GM12878 (cell line): ENCODE results near the gene TEX22. TPM values are rescaled to one million over a fixed set of nuclear protein-coding genes. Genes with fewer than 3 reads are reported as not detected.

ENCODE experiments used
- ATAC-seq: fragments of 200-7000 bp; cut with Tn5 transposase; 3 replicates; pipeline ENCODE4 v1.9.1; 2020; ENCODE audit warnings: mild to moderate bottlenecking, moderate library complexity
- BruUV-seq: library from RNA; stranded (reverse); fragments of 400-500 nt; replicated peaks from 2 replicates; lab custom pipeline; 2021; lab: Mats Ljungman, UMichigan
- CTCF ChIA-PET: fragments of 300-600 bp; sonication (Branson Sonifier 250); formaldehyde crosslinking; extraction: SDS; loops from one replicate; lab custom pipeline; 2021; ENCODE audit warnings: inconsistent platforms; lab: Yijun Ruan, JAX
- POLR2A ChIA-PET: fragments of 350-600 bp; formaldehyde crosslinking; extraction: SDS; loops from one replicate; lab custom pipeline; 2021; ENCODE audit warnings: inconsistent platforms; lab: Charles Lee
- RAD21 ChIA-PET: fragments of 300-600 bp; sonication (Branson Sonifier 250); formaldehyde crosslinking; loops from one replicate; lab custom pipeline; 2023; ENCODE audit warnings: antibody characterized with exemption; ENCODE audit not compliant: unreplicated experiment; lab: Charles Lee
- SMC1A ChIA-PET: fragments of 300-600 bp; sonication (Branson Sonifier 250); formaldehyde crosslinking; loops from one replicate; lab custom pipeline; 2023; ENCODE audit not compliant: unreplicated experiment, uncharacterized antibody; lab: Charles Lee
- DNase-seq: peaks from one replicate; pipeline ENCODE4 v3.0.0-alpha.2; 2011; ENCODE audit warnings: low read depth, low spot score
- FAIRE-seq: peaks from 3 replicates; lab custom pipeline; 2011; peaks lifted over from hg19 to GRCh38; lab: Jason Lieb, UNC
- H2AFZ ChIP-seq: 2 replicates; pipeline ENCODE4 v1.6.0; 2011; ENCODE audit warnings: low read depth, low read length, control low read depth; ENCODE audit not compliant: control insufficient read depth
- H3K27ac ChIP-seq: 2 replicates; pipeline ENCODE4 v1.5.1; 2011; ENCODE audit warnings: control low read depth; ENCODE audit not compliant: control insufficient read depth, insufficient read depth
- H3K27me3 ChIP-seq, 2 experiments: replicated peaks in 1 of 2; 2 replicates each; pipeline versions ENCODE4 v1.6.0 to v1.6.1; 2011; ENCODE audit warnings: low read length in 1 of 2; ENCODE audit not compliant: control insufficient read depth in 2 of 2, insufficient read depth in 2 of 2
- H3K36me3 ChIP-seq, 2 experiments: 2 replicates each; pipeline ENCODE4 v1.5.1; 2011; ENCODE audit warnings: low read length in 1 of 2; ENCODE audit not compliant: control insufficient read depth in 2 of 2, insufficient read depth in 2 of 2
- H3K4me1 ChIP-seq: 2 replicates; pipeline ENCODE4 v1.6.1; 2011; ENCODE audit warnings: mild to moderate bottlenecking, low read length, moderate library complexity, mixed read lengths; ENCODE audit not compliant: control insufficient read depth, insufficient read depth
- H3K4me2 ChIP-seq: 2 replicates; pipeline ENCODE4 v1.6.0; 2011; ENCODE audit warnings: control low read depth; ENCODE audit not compliant: control insufficient read depth, insufficient read depth
- H3K4me3 ChIP-seq: fragments of 200-600 bp; sonication (generic); 2 replicates; pipeline ENCODE4 v1.5.1; 2016
- H3K79me2 ChIP-seq: 2 replicates; pipeline ENCODE4 v1.6.0; 2011; ENCODE audit warnings: low read length; ENCODE audit not compliant: control insufficient read depth, insufficient read depth
- H3K9ac ChIP-seq: 2 replicates; pipeline ENCODE4 v1.8.0; 2011; ENCODE audit warnings: low read length, control low read depth, mixed read lengths; ENCODE audit not compliant: control insufficient read depth, insufficient read depth
- H3K9me3 ChIP-seq: replicated peaks from 3 replicates; pipeline ENCODE4 v1.5.1; 2011; ENCODE audit warnings: mild to moderate bottlenecking, low read length; ENCODE audit not compliant: control insufficient read depth, insufficient read depth
- H4K20me1 ChIP-seq: 2 replicates; pipeline ENCODE4 v1.6.0; 2011; ENCODE audit not compliant: control insufficient read depth, insufficient read depth
- CHD4 ChIP-seq: fragments of 200-600 bp; sonication (generic); IDR thresholded peaks from 2 replicates; pipeline ENCODE4 v1.6.1; 2016; ENCODE audit warnings: mild to moderate bottlenecking
- DPF2 ChIP-seq: fragments of 450-650 bp; IDR thresholded peaks from 2 replicates; pipeline ENCODE4 v1.6.1; 2017; ENCODE audit warnings: mild to moderate bottlenecking
- EGR1 ChIP-seq, 2 experiments: IDR thresholded peaks; 1 replicate in 1 of 2; 2 replicates in 1 of 2; pipeline ENCODE4 v1.6.1; 2011 to 2012; ENCODE audit warnings: low read depth in 2 of 2, low read length in 2 of 2, borderline replicate concordance in 1 of 2, mild to moderate bottlenecking in 1 of 2, moderate library complexity in 1 of 2
- ELK1 ChIP-seq: IDR thresholded peaks from 2 replicates; pipeline ENCODE4 v1.6.1; 2012; ENCODE audit warnings: low read depth, low read length, improper control_type of control experiment
- HDAC2 ChIP-seq: fragments of 200-600 bp; sonication (generic); IDR thresholded peaks from 2 replicates; pipeline ENCODE4 v1.6.1; 2017
- IRF4 ChIP-seq: IDR thresholded peaks from 2 replicates; pipeline ENCODE4 v1.6.1; 2011; ENCODE audit warnings: low read depth, low read length
- IRF5 ChIP-seq: fragments of 450-650 bp; IDR thresholded peaks from 2 replicates; pipeline ENCODE4 v1.6.1; 2017; ENCODE audit warnings: borderline replicate concordance
- JUNB ChIP-seq: IDR thresholded peaks from 2 replicates; pipeline ENCODE4 v1.6.1; 2016; ENCODE audit warnings: antibody characterized with exemption, mild to moderate bottlenecking
- MLLT1 ChIP-seq: fragments of 450-650 bp; IDR thresholded peaks from 2 replicates; pipeline ENCODE4 v1.6.1; 2016; ENCODE audit warnings: mild to moderate bottlenecking
- MTA2 ChIP-seq: fragments of 450-650 bp; IDR thresholded peaks from 2 replicates; pipeline ENCODE4 v1.6.1; 2016; ENCODE audit warnings: low read depth, mild to moderate bottlenecking, moderate library complexity
- NKRF ChIP-seq: fragments of 450-650 bp; conservative IDR thresholded peaks from 2 replicates; pipeline ENCODE4 v1.6.1; 2017; ENCODE audit warnings: mild to moderate bottlenecking, moderate library complexity
- NR2C1 ChIP-seq: fragments of 450-650 bp; IDR thresholded peaks from 2 replicates; pipeline ENCODE4 v1.6.1; 2017; ENCODE audit warnings: antibody characterized with exemption, mild to moderate bottlenecking, moderate library complexity
- PKNOX1 ChIP-seq: fragments of 450-650 bp; IDR thresholded peaks from 2 replicates; pipeline ENCODE4 v1.6.1; 2016; ENCODE audit warnings: mild to moderate bottlenecking
- POLR2AphosphoS5 ChIP-seq: IDR thresholded peaks from 2 replicates; pipeline ENCODE4 v1.6.1; 2011; ENCODE audit warnings: mild to moderate bottlenecking, low read length, inconsistent platforms
- RB1 ChIP-seq: fragments of 450-650 bp; formaldehyde crosslinking; IDR thresholded peaks from 2 replicates; pipeline ENCODE4 v1.6.1; 2017; ENCODE audit warnings: mild to moderate bottlenecking, borderline replicate concordance
- RCOR1 ChIP-seq: conservative IDR thresholded peaks from 2 replicates; pipeline ENCODE4 v1.6.1; 2012; ENCODE audit warnings: low read depth, low read length, improper control_type of control experiment
- RUNX3 ChIP-seq: IDR thresholded peaks from 2 replicates; pipeline ENCODE4 v1.6.1; 2012; ENCODE audit warnings: low read length, inconsistent platforms
- SMAD1 ChIP-seq: fragments of 450-650 bp; IDR thresholded peaks from 2 replicates; pipeline ENCODE4 v1.6.1; 2018; ENCODE audit warnings: mild to moderate bottlenecking, low read depth; ENCODE audit not compliant: partially characterized antibody
- ZNF207 ChIP-seq: fragments of 450-650 bp; IDR thresholded peaks from 2 replicates; pipeline ENCODE4 v1.6.1; 2014; ENCODE audit warnings: antibody characterized with exemption, mild to moderate bottlenecking, borderline replicate concordance
- WGBS: methylation state at CpG from one replicate; pipeline ENCODE4 v1.1.6; 2016; ENCODE audit warnings: low lambda C conversion rate; ENCODE audit not compliant: insufficient replicate concordance, insufficient coverage; ENCODE audit errors: missing lambda C conversion rate; 5-methylcytosine and 5-hydroxymethylcytosine counted together
- in situ Hi-C: fragments of 300-500 bp; cut with MboI; formaldehyde crosslinking; loops from 9 replicates; pipeline ENCODE4 v1.14.3; 2018; ENCODE audit warnings: mixed read lengths
- intact Hi-C: fragments of 100-400 bp; cut with micrococcal nuclease; formaldehyde crosslinking; loops from one replicate; pipeline ENCODE4 v1.14.2; 2022; ENCODE audit not compliant: unreplicated experiment
- polyA plus RNA-seq, 11 experiments: library from polyadenylated mRNA; depleted of rRNA in 4 of 11; unstranded in 6 of 11; stranded (reverse) in 5 of 11; fragments of >200 nt; fragmentation: Nextera tagmentation in 4 of 11; fragmentation: Illumina TruSeq in 1 of 11; extraction: Ambion mirVana in 4 of 11; extraction: Trizol in 1 of 11; gene quantifications; 1 replicate in 1 of 11; 2 replicates in 10 of 11; pipeline versions ENCODE4 v1.2.1 to v1.2.3, GENCODE V29; 2011 to 2016; ENCODE audit warnings: inconsistent platforms in 2 of 11, missing spikeins in 2 of 11, low read depth in 1 of 11
- total RNA-seq, 4 experiments: library from RNA; depleted of rRNA in 3 of 4; stranded (reverse); fragments of >200 nt in 3 of 4; fragmentation: Illumina TruSeq in 1 of 4; extraction: Trizol in 1 of 4; gene quantifications; 2 replicates each; pipeline versions ENCODE4 v1.2.1 to v1.2.3, GENCODE V29; 2013 to 2021

Gene TEX22
- total and polyA plus RNA-seq, 10 of the 15 experiments (the other 5 are each of a cell fraction or from before 2014, with no cell fraction given), result 0.02 to 4.0 (median 0.63) TPM; not detected in 1

GRCh38 chr14:105442125-105442524 lies 43.8 kb downstream of the TEX22 start:
- Histone ChIP-seq H3K27me3 (no peaks in the 10 kb centered on the region), H2AFZ (no peak overlapping the region), H3K4me3 (no peak overlapping the region), H3K36me3 (peaks cover 0 to 20% of the 10 kb centered on the region in 2 experiments; a peak in 3 of 4 replicates), H4K20me1 (no peaks in the 10 kb centered on the region), H3K27ac (no peak overlapping the region), H3K79me2 (peaks cover 7% of the 10 kb centered on the region), H3K9me3 (no peaks in the 10 kb centered on the region), H3K9ac (no peak overlapping the region), H3K4me2 (no peak overlapping the region), H3K4me1 (no peaks in the 10 kb centered on the region)
- CTCF ChIA-PET, result no interaction called here
- SMC1A ChIA-PET, result no interaction called here
- no peak for DNase-seq
- intact Hi-C loops, result no loop called here
- no peak for FAIRE-seq
- 87% methylated on average over 17 of the region's 17 CpGs for WGBS
- no peak for TF ChIP-seq CHD4
- TF ChIP-seq JUNB, result no peak
- no peak for TF ChIP-seq DPF2
- TF ChIP-seq ELK1, result no peak
- no peak for TF ChIP-seq ZNF207
- TF ChIP-seq MTA2, result no peak
- no peak for TF ChIP-seq RUNX3
- no peak for TF ChIP-seq EGR1 (IDR thresholded peaks at IDR 0.05; ENCODE audit: borderline replicate concordance in 1 of 2, low read depth in 2 of 2, low read length in 2 of 2)
- no peak for TF ChIP-seq IRF5
- TF ChIP-seq RCOR1, result no peak
- no peak for TF ChIP-seq IRF4
- no peak for TF ChIP-seq NKRF
- no peak for TF ChIP-seq POLR2AphosphoS5
- TF ChIP-seq NR2C1, result no peak
- no peak for TF ChIP-seq SMAD1
- TF ChIP-seq PKNOX1, result no peak
- no peak for TF ChIP-seq HDAC2
- no peak for TF ChIP-seq MLLT1
- no peak for TF ChIP-seq RB1
- in situ Hi-C loops, result no loop called here
- RAD21 ChIA-PET, result no interaction called here
- POLR2A ChIA-PET, result no interaction called here
- no peak for ATAC-seq
- BruUV-seq, result TSS peak; percentile 46
